ENCODE measurements around the gene PTPRE. TPM values are rescaled to one million over a fixed set of nuclear protein-coding genes. Genes with fewer than 3 reads are reported as not detected.

Gene PTPRE
- total RNA-seq, 1 experiment from 2014 or later, result 0.70 TPM

DNA sequence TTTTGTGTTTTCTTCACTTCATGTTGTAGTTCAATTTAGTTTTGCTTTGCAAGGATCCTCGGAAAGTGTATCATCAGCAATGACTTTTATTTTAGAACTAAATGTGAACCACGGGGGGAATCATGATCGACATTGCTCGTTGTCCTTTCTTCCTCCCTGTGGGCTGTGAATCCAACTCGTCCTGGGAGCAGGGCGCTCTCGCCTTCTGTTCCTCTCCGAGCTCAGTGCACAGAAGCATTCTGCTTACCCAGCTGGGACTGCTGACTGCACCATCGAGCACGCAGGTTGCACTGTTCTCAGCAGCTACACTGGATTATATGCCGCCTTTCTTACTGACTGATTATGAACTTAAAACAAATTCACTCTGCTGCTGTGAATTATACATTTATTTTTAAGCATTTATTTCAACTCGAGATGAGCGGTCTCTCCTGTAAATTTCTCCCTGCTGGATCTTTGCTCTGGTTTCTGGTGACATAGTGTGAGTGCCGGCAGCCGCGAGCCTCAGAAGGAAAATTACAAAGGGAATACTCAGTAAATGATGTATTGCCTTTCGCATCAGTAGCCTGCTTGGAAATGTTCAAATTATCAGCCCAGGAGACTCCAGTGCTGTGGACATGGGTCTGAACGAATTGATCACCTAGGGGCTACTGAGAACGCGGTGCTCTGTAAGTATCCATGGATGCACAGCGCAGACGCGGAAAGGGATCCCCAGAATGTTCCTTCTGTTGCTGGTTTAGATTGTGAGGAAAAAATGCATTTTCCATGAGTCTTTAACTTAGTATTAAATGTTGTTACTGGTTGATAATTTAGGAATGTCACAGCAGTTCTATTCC is 92.6 kb downstream of the PTPRE start:
- no peak overlapping the region for H3K56ac ChIP-seq (ENCODE audit: insufficient read length, low read depth, low read length)
- Mint-ChIP-seq H3K27ac (no peak overlapping the region), H3K4me3 (no peak overlapping the region), H3K9me3 (no peaks in the 10 kb centered on the region), H3K4me1 (peaks cover 5 to 6% of the 10 kb centered on the region in 2 experiments; a peak in 3 of 4 replicates), H3K36me3 (ENCODE audit: insufficient read depth in 1 of 3, low read depth in 3 of 3) (no peaks in the 10 kb centered on the region), H3K27me3 (ENCODE audit: low read depth) (peaks cover 7% of the 10 kb centered on the region; the same call in 1 of the 2 replicates)
- DNase-seq, result no peak
- no peak overlapping the region for H3K23ac ChIP-seq (ENCODE audit: insufficient read length, low read depth, low read length)
- no peak overlapping the region for H4K5ac ChIP-seq (ENCODE audit: insufficient read length, low read depth, low read length)
- no peaks in the 10 kb centered on the region for H3K23me2 ChIP-seq (ENCODE audit: insufficient read length, low read depth, low read length, poor library complexity, severe bottlenecking)
- H3K79me1 ChIP-seq (ENCODE audit: insufficient read depth, low read depth, low read length, poor library complexity, severe bottlenecking), result no peaks in the 10 kb centered on the region
- H2BK5ac ChIP-seq (ENCODE audit: insufficient read length, low read length), result no peak overlapping the region
- H3K4ac ChIP-seq (ENCODE audit: low read depth, low read length), result no peak overlapping the region
- H3K4me1 ChIP-seq (ENCODE audit: insufficient read depth, low read length), result no peaks in the 10 kb centered on the region
- no peaks in the 10 kb centered on the region for H4K20me1 ChIP-seq (ENCODE audit: control insufficient read depth, insufficient read depth, insufficient read length)
- no peaks in the 10 kb centered on the region for H3K79me2 ChIP-seq (ENCODE audit: insufficient read depth, low read length)
- no CpG with 5 or more reads among the region's 23 CpGs for WGBS (ENCODE audit: extremely low coverage, insufficient read length, low lambda C conversion rate)
- H2BK12ac ChIP-seq (ENCODE audit: insufficient read length, low read depth, low read length), result no peak overlapping the region
- no peak overlapping the region for H2BK20ac ChIP-seq (ENCODE audit: low read depth, low read length, poor library complexity, severe bottlenecking)
- no peak overlapping the region for H3K14ac ChIP-seq (ENCODE audit: insufficient read depth, low read length)
- TF ChIP-seq, protein P1, sequence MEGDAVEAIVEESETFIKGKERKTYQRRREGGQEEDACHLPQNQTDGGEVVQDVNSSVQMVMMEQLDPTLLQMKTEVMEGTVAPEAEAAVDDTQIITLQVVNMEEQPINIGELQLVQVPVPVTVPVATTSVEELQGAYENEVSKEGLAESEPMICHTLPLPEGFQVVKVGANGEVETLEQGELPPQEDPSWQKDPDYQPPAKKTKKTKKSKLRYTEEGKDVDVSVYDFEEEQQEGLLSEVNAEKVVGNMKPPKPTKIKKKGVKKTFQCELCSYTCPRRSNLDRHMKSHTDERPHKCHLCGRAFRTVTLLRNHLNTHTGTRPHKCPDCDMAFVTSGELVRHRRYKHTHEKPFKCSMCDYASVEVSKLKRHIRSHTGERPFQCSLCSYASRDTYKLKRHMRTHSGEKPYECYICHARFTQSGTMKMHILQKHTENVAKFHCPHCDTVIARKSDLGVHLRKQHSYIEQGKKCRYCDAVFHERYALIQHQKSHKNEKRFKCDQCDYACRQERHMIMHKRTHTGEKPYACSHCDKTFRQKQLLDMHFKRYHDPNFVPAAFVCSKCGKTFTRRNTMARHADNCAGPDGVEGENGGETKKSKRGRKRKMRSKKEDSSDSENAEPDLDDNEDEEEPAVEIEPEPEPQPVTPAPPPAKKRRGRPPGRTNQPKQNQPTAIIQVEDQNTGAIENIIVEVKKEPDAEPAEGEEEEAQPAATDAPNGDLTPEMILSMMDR (conservative IDR thresholded peaks at IDR 0.05), result no peak
- H4K8ac ChIP-seq (replicated peaks; ENCODE audit: insufficient read length, low read depth, low read length), result no peak overlapping the region
- no peak overlapping the region for H3K18ac ChIP-seq (ENCODE audit: insufficient read length, low read depth, low read length)
- no peak overlapping the region for H2AK5ac ChIP-seq (ENCODE audit: insufficient read length, low read length)
- H4K91ac ChIP-seq (ENCODE audit: insufficient read length, low read depth, low read length), result no peak overlapping the region
- no peak overlapping the region for H2BK15ac ChIP-seq (ENCODE audit: low read depth, low read length)
- no peak overlapping the region for H3K9ac ChIP-seq (ENCODE audit: extremely low read depth, insufficient read length, low read length)
- no peak overlapping the region for H3T11ph ChIP-seq (ENCODE audit: low read length)
- no peak overlapping the region for H3K4me2 ChIP-seq (ENCODE audit: insufficient read depth, insufficient read length, low read length)
- no peak overlapping the region for H2BK120ac ChIP-seq (ENCODE audit: low read depth, low read length, poor library complexity, severe bottlenecking)
- no peaks in the 10 kb centered on the region for H3K27me3 ChIP-seq (ENCODE audit: insufficient read depth, low read length)
- no peaks in the 10 kb centered on the region for H3K9me3 ChIP-seq (ENCODE audit: control insufficient read depth, low read depth, low read length)
- H2AFZ ChIP-seq (ENCODE audit: low read length), result no peak overlapping the region
- no peak overlapping the region for H3K27ac ChIP-seq (ENCODE audit: insufficient read length, low read depth, low read length)

Measured in H9 (cell line).